C4-2B (cell line): Measurements from ENCODE around the gene PDE4D.

ENCODE experiments used
- CTCF ChIP-seq: fragments of 450-650 bp; conservative IDR thresholded peaks from 2 replicates; pipeline ENCODE4 v1.5.1; 2017; ENCODE audit warnings: mild to moderate bottlenecking
- ZFX ChIP-seq: fragments of 450-650 bp; IDR thresholded peaks from 2 replicates; pipeline ENCODE4 v1.6.1; 2017

GRCh38 chr5:59267033-59267432 lies 626.5 kb downstream of the PDE4D start:
- TF ChIP-seq CTCF (no peak), ZFX (no peak)
